GM10266 (cell line): ENCODE results near the gene B3GNT7.
"Not testable (repeated sequence)": the region's sequence is repeated elsewhere in the genome, so short reads cannot be mapped to it uniquely, and the experiment has no call there.

ENCODE experiments used
- DNase-seq: peaks from one replicate; pipeline ENCODE4 v3.0.0; 2012; ENCODE audit errors: extremely low spot score
- CTCF ChIP-seq: IDR thresholded peaks from 2 replicates; pipeline ENCODE4 v1.5.1; 2012; ENCODE audit warnings: mild to moderate bottlenecking, low read depth; ENCODE audit not compliant: control insufficient read depth, insufficient read depth; ENCODE audit errors: missing control alignments

Gene B3GNT7

DNA sequence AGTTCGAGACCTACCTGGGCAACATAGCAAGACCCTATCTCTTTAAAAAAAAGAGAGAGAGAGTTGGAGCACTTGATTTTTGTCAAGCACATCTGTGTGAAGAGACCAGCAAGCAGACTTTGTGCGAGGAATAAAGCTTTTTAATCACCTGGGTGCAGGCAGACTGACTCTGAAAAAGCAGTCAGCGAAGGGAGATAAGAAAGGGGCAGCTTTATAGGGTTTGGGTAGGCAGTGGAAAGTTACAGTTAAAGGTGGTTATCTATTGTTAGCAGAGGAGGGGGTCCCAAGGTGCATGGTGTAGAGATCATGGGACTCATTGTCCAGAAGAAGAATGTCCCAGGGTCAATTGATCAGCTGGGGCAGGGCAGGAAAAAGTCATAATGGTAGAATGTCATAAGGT is 34.4 kb downstream of the B3GNT7 start:
- DNase-seq: no peak
- TF ChIP-seq CTCF: no peak

- not testable (repeated sequence) for DNase-seq
These were observed 34.9 kb downstream of the B3GNT7 start for GRCh38 chr2:231430437-231430836.

- TF ChIP-seq CTCF: no peak
- DNase-seq: no peak
These were observed 36.1 kb downstream of the B3GNT7 start for GRCh38 chr2:231431606-231432005.

GRCh38 chr2:231433990-231434389 is 38.5 kb downstream of the B3GNT7 start:
- TF ChIP-seq CTCF: no peak
- no peak for DNase-seq

GRCh38 chr2:231436957-231437356 is 41.4 kb downstream of the B3GNT7 start:
- TF ChIP-seq CTCF: no peak
- no peak for DNase-seq

DNA sequence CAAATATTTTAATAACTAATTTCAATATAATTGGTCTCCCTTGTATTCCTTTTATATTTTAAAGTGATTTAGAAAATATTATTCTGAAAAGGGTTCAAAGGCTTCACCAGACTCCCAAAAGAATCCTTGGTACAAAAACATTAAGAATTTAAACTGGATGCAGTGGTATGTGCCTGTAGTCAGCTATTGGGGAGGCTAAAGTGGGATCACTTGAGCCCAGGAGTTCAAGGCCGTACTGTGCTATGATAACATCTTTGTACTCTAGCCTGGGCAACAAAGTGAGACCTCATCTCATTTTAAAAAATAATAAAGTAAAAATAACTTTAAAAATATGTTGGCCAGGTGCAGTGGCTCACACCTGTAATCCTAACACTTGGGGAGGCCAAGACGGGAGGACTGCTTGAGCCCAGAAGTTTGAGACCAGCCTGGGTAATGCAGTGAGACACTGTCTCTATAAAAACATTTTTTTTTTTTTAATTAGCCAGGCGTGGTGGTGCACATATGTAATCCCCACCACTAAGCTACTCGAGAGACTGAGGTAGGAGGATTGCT is 54.1 kb downstream of the B3GNT7 start:
- DNase-seq: no peak
- TF ChIP-seq CTCF: no peak

DNA sequence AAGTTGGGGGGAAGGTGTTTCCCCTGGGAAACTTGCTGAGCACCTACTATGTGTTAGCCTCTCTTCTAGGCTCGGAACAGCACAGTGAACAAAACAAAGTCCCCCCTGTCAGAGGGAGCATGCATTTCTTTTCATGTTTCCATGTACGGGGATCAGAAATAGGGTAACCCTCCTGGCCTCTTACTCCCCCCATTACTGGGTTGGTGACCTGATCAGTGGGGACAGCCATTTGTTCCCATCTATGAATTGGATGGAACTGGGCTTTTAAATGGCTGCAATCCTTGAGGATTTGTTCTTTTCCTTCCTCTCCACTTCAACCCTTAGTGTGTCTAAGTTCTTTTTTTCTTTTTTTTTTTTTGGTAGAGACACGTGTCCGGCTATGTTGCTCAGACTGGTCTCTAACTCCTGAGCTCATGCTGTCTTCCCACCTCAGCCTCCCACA is 55.1 kb downstream of the B3GNT7 start:
- TF ChIP-seq CTCF: no peak
- no peak for DNase-seq
